Measurements from ENCODE around the gene ADAMTS1. TPM values are rescaled to one million over a fixed set of nuclear protein-coding genes. Genes with fewer than 3 reads are reported as not detected.

The ADAMTS1 gene
- total RNA-seq, 1 experiment from 2014 or later = 17.8 TPM

- H3K79me1 ChIP-seq (ENCODE audit: insufficient read depth, low read depth, low read length, poor library complexity, severe bottlenecking) = no peaks in the 10 kb centered on the region
- H3K9me3 ChIP-seq (ENCODE audit: control insufficient read depth, low read depth, low read length) = no peaks in the 10 kb centered on the region
- no peak overlapping the region for H2AK5ac ChIP-seq (ENCODE audit: insufficient read length, low read length)
- Mint-ChIP-seq H3K4me3 (no peak overlapping the region), H3K27me3 (ENCODE audit: low read depth) (no peaks in the 10 kb centered on the region), H3K4me1 (peaks cover 8 to 14% of the 10 kb centered on the region in 2 experiments), H3K9me3 (no peaks in the 10 kb centered on the region; a peak in 1 of 5 replicates), H3K27ac (no peak overlapping the region), H3K36me3 (ENCODE audit: insufficient read depth in 1 of 3, low read depth in 3 of 3) (no peaks in the 10 kb centered on the region; a peak in 1 of 7 replicates)
- H3K18ac ChIP-seq (ENCODE audit: insufficient read length, low read depth, low read length) = no peak overlapping the region
- no peak overlapping the region for H2BK20ac ChIP-seq (ENCODE audit: low read depth, low read length, poor library complexity, severe bottlenecking)
- no peak overlapping the region for H3K56ac ChIP-seq (ENCODE audit: insufficient read length, low read depth, low read length)
- no peak overlapping the region for H4K5ac ChIP-seq (ENCODE audit: insufficient read length, low read depth, low read length)
- no peak overlapping the region for H2BK120ac ChIP-seq (ENCODE audit: low read depth, low read length, poor library complexity, severe bottlenecking)
- no peak overlapping the region for H3K14ac ChIP-seq (ENCODE audit: insufficient read depth, low read length)
- H2AFZ ChIP-seq (ENCODE audit: low read length) = no peak overlapping the region
- no peaks in the 10 kb centered on the region for H3K79me2 ChIP-seq (ENCODE audit: insufficient read depth, low read length)
- H2BK15ac ChIP-seq (ENCODE audit: low read depth, low read length) = no peak overlapping the region
- H4K8ac ChIP-seq (replicated peaks; ENCODE audit: insufficient read length, low read depth, low read length) = no peak overlapping the region
- no peak overlapping the region for H2BK5ac ChIP-seq (ENCODE audit: insufficient read length, low read length)
- no peak overlapping the region for H3T11ph ChIP-seq (ENCODE audit: low read length)
- H3K4me1 ChIP-seq (ENCODE audit: insufficient read depth, low read length) = 0 out of 2 replicates have a peak, but pooled peaks cover 2% of the 10 kb centered on the region
- H3K23me2 ChIP-seq (ENCODE audit: insufficient read length, low read depth, low read length, poor library complexity, severe bottlenecking) = no peaks in the 10 kb centered on the region
- no peak overlapping the region for H2BK12ac ChIP-seq (ENCODE audit: insufficient read length, low read depth, low read length)
- DNase-seq = no peak
- no peak overlapping the region for H3K4ac ChIP-seq (ENCODE audit: low read depth, low read length)
- no peak overlapping the region for H3K4me2 ChIP-seq (ENCODE audit: insufficient read depth, insufficient read length, low read length)
- no peak overlapping the region for H3K9ac ChIP-seq (ENCODE audit: extremely low read depth, insufficient read length, low read length)
- no peaks in the 10 kb centered on the region for H4K20me1 ChIP-seq (ENCODE audit: control insufficient read depth, insufficient read depth, insufficient read length)
- H3K27me3 ChIP-seq (ENCODE audit: insufficient read depth, low read length) = no peaks in the 10 kb centered on the region
- H3K27ac ChIP-seq (ENCODE audit: insufficient read length, low read depth, low read length) = no peak overlapping the region
- H4K91ac ChIP-seq (ENCODE audit: insufficient read length, low read depth, low read length) = no peak overlapping the region
- no peak for TF ChIP-seq CTCF (conservative IDR thresholded peaks at IDR 0.05)
- no CpG with 5 or more reads among the region's 10 CpGs for WGBS (ENCODE audit: extremely low coverage, insufficient read length, low lambda C conversion rate)
- H3K23ac ChIP-seq (ENCODE audit: insufficient read length, low read depth, low read length) = no peak overlapping the region
Observed at GRCh38 chr21:26797878-26798456, 47.2 kb downstream of the ADAMTS1 start.
